Chondrocyte (in vitro differentiated cells): Measurements from ENCODE around the gene LRRC4C. TPM values are rescaled to one million over a fixed set of nuclear protein-coding genes. Genes with fewer than 3 reads are reported as not detected.

ENCODE experiments used
- DNase-seq: peaks from one replicate; pipeline ENCODE4 v3.0.0; 2021; ENCODE audit warnings: mixed read lengths, low spot score
- H3K27ac Mint-ChIP-seq: one replicate; pipeline ENCODE4 v1.8.0; 2021; ENCODE audit warnings: mild to moderate bottlenecking, moderate library complexity, mixed read lengths; ENCODE audit not compliant: unreplicated experiment
- H3K27me3 Mint-ChIP-seq: 2 replicates; pipeline ENCODE4 v1.8.0; 2021; ENCODE audit warnings: low read depth, mixed read lengths
- H3K36me3 Mint-ChIP-seq: 2 replicates; pipeline ENCODE4 v1.8.0; 2021; ENCODE audit warnings: low read depth, mixed read lengths
- H3K4me1 Mint-ChIP-seq: 2 replicates; pipeline ENCODE4 v1.8.0; 2021; ENCODE audit warnings: low read depth, mild to moderate bottlenecking, mixed read lengths
- H3K4me3 Mint-ChIP-seq: one replicate; pipeline ENCODE4 v1.8.0; 2021; ENCODE audit warnings: mild to moderate bottlenecking, moderate library complexity, mixed read lengths; ENCODE audit not compliant: unreplicated experiment
- H3K9me3 Mint-ChIP-seq: 2 replicates; pipeline ENCODE4 v1.8.0; 2021; ENCODE audit warnings: low read depth, mixed read lengths
- total RNA-seq: library from RNA; stranded (reverse); gene quantifications from 3 replicates; pipeline ENCODE4 v1.2.1, GENCODE V29; 2021
- TF ChIP-seq, protein P1 (sequence below): fragments of 200-600 bp; sonication (generic); IDR thresholded peaks from 2 replicates; pipeline ENCODE4 v1.5.0; 2021; ENCODE audit warnings: antibody characterized with exemption, mild to moderate bottlenecking, moderate library complexity

LRRC4C gene
- total RNA-seq, 1 donor from 2014 or later = 0.72 TPM

DNA sequence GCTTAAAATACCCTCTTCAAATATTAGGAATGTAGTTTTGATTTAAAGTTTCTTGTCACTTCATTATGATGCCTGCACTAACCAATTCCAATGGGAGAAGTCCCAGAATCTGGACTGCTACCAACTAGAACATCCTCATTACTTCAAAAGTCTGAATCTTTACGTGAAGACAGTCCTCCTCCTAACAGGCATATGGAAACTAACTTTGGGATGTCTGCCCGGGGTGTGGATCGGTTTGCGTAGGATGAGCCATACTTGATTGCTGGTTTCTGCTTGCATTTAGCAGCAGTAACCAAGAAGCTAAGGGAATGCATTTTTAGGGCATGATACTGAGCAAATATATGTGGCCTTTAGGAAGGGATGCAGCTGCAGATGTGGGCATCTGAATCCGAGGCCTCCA is 177.1 kb downstream of the LRRC4C start:
- H3K4me1 Mint-ChIP-seq = no peaks in the 10 kb centered on the region
- no peaks in the 10 kb centered on the region for H3K9me3 Mint-ChIP-seq
- no peak for DNase-seq
- TF ChIP-seq, protein P1, sequence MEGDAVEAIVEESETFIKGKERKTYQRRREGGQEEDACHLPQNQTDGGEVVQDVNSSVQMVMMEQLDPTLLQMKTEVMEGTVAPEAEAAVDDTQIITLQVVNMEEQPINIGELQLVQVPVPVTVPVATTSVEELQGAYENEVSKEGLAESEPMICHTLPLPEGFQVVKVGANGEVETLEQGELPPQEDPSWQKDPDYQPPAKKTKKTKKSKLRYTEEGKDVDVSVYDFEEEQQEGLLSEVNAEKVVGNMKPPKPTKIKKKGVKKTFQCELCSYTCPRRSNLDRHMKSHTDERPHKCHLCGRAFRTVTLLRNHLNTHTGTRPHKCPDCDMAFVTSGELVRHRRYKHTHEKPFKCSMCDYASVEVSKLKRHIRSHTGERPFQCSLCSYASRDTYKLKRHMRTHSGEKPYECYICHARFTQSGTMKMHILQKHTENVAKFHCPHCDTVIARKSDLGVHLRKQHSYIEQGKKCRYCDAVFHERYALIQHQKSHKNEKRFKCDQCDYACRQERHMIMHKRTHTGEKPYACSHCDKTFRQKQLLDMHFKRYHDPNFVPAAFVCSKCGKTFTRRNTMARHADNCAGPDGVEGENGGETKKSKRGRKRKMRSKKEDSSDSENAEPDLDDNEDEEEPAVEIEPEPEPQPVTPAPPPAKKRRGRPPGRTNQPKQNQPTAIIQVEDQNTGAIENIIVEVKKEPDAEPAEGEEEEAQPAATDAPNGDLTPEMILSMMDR = no peak
- no peak overlapping the region for H3K27ac Mint-ChIP-seq
- H3K36me3 Mint-ChIP-seq = no peaks in the 10 kb centered on the region
- H3K27me3 Mint-ChIP-seq = peaks cover 6% of the 10 kb centered on the region
- no peak overlapping the region for H3K4me3 Mint-ChIP-seq

DNA sequence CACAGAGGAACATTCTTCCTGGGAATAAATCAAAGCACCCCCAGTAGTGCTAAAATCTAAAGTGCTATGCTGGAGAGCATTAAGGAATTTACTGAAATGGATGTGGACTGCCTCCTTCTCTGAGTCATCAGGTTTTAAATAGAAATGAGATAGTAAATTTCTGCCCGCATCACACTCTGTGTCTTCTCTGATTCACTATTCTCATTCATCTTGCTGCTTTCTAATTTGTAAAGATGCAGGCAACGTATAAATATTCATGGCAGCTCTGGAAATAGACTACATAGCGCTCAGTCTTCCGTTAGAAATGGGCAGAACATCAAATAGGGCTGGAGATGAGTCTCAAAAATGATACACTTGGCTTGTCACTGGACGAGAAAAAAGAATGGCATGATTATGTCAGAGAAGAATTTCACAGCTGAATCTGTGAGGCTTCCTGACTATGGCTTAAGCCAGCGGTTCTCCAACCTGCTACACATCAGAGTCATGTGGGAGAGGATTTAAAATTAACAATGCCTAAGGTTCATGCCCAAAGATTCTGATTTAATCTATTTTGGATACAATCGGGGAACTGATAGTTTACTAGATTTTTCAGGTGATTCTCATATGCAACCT is 178.2 kb downstream of the LRRC4C start:
- Mint-ChIP-seq H3K4me1 (no peaks in the 10 kb centered on the region), H3K4me3 (no peak overlapping the region), H3K9me3 (no peaks in the 10 kb centered on the region), H3K27ac (no peak overlapping the region), H3K27me3 (peaks cover 6% of the 10 kb centered on the region), H3K36me3 (no peaks in the 10 kb centered on the region)
- DNase-seq = no peak
- TF ChIP-seq, protein P1 = no peak

DNA sequence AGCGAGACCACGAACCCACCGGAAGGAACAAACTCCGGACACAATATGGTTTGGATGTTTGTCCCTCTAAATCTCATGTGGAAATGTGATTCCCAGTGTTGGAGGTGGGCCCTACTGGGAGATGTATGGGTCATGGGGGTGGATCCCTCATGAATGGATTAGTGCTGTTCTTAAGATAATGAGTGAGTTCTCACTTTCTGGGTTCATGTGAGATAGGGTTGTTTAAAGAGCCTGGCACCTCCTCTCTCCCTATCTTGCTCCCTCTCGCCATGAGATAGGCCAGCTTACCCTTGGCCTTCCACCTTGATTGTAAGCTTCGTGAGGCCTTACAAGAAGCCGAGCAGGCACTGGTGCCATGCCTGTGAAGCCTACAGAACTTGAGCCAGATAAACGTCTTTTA is 184.6 kb downstream of the LRRC4C start:
- Mint-ChIP-seq H3K36me3 (no peaks in the 10 kb centered on the region), H3K9me3 (no peaks in the 10 kb centered on the region), H3K27ac (no peak overlapping the region), H3K27me3 (peaks cover 2% of the 10 kb centered on the region), H3K4me3 (no peak overlapping the region), H3K4me1 (no peaks in the 10 kb centered on the region)
- DNase-seq = no peak
- TF ChIP-seq, protein P1 = no peak

DNA sequence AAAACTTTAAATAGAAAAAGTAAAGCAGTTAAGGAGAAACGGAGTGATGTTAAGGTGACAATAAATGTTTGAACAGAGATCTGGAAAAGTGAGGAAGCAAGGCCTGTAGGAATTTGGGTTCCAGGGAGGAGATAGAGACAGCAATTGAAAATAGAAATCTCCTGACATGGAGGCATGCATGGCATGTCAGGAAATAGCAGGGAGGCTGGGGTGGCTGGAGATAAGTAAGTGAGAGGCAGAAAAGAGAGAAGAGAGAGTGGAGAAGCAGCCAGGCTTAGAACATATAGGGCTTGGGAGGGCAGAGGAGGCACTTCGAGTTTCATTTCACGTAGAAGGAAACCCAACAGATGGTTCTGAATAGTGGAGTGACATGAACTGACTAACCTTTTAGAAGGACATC is 185.5 kb downstream of the LRRC4C start:
- no peaks in the 10 kb centered on the region for H3K9me3 Mint-ChIP-seq
- H3K27me3 Mint-ChIP-seq = peaks cover 2% of the 10 kb centered on the region
- H3K36me3 Mint-ChIP-seq = no peaks in the 10 kb centered on the region
- H3K4me3 Mint-ChIP-seq = no peak overlapping the region
- no peaks in the 10 kb centered on the region for H3K4me1 Mint-ChIP-seq
- DNase-seq = no peak
- TF ChIP-seq, protein P1 = no peak
- H3K27ac Mint-ChIP-seq = no peak overlapping the region

DNA sequence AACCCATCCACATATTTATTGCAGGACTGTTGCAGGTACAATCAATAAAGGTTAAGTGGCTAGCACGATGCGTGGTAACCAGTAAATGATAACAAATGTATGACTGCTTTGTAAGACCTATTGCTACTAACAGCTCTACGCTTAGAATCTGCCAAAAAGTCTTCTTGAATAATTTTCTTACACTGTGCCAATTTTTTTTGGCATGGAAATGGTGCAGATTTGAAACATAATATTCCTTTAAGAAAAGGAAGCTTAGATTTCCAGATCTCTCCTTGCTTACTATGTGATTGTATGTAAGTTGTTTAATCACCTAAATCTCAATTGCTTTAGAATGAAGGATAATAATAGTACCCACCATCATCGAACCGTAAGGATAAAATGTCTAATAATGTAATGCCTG is 192.0 kb downstream of the LRRC4C start:
- DNase-seq = no peak
- Mint-ChIP-seq H3K27ac (no peak overlapping the region), H3K4me1 (no peaks in the 10 kb centered on the region), H3K27me3 (no peaks in the 10 kb centered on the region), H3K36me3 (no peaks in the 10 kb centered on the region), H3K4me3 (no peak overlapping the region), H3K9me3 (no peaks in the 10 kb centered on the region)
- TF ChIP-seq, protein P1 = no peak
